ENCODE data around the gene FGF8. TPM values are rescaled to one million over a fixed set of nuclear protein-coding genes. Genes with fewer than 3 reads are reported as not detected.

FGF8 gene
- total and polyA plus RNA-seq, 10 of the 15 experiments (the other 5 are each of a cell fraction or from before 2014, with no cell fraction given): 0.08 to 0.43 (median 0.17) TPM; not detected in 7

DNA sequence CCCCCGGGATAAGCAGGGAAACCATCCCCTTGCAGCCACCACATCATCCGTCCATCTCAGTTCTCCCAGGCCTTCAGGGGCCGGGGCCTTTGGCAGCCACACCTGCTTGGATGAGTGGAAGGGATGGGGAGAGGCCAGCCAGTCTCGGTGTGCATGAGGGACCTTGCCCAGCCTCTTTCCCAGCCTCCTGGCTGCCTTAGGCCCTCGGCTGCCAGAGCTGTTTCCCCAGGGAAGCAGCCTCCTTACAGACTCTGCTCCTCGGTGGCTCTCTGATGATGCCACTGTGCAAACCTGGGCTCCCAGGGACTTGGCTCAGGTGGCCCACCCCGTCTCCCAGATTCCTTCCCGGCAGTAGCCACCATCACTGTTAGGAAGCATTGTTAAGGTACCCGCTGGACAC, 14.7 kb downstream of the FGF8 start (continued):
- TF ChIP-seq ZNF687 (IDR thresholded peaks at IDR 0.05) (no peak), BHLHE40 (IDR thresholded peaks at IDR 0.05; ENCODE audit: borderline replicate concordance in 1 of 2, low read depth in 2 of 2, low read length in 1 of 2) (no peak), BRCA1 (IDR thresholded peaks at IDR 0.05; ENCODE audit: low read depth, low read length) (no peak), BCL11A (IDR thresholded peaks at IDR 0.05; ENCODE audit: low read depth, low read length) (no peak), RUNX3 (IDR thresholded peaks at IDR 0.05; ENCODE audit: low read length) (no peak)

DNA sequence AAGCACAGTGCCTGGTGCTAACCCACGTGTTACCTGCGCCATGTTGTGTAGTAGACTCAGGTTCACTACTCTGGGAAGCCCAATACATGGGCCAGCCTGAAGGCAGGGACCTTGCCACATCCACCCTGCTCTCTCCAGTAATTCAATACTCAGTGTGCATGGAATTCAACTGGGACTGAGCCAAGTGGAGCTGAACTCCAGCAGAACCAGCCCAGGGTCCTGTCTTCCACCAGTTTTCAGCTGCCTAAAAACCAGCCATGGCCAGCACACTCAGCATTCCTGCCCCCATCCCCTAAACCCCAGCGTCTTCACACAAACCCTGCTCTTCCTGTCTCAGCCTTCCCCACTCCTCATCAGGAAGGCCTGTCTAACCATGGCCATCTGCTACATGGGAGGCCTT, 15.4 kb downstream of the FGF8 start:
- Histone ChIP-seq H3K9me3 (replicated peaks; ENCODE audit: control insufficient read depth, insufficient read depth, low read length) (no peaks in the 10 kb centered on the region), H4K20me1 (ENCODE audit: control insufficient read depth, insufficient read depth) (no peaks in the 10 kb centered on the region), H3K27me3 (replicated peaks in 1 of 2; ENCODE audit: control insufficient read depth in 2 of 2, insufficient read depth in 2 of 2, low read length in 1 of 2) (peaks cover 0 to 3% of the 10 kb centered on the region in 2 experiments; a peak in 2 of 4 replicates), H3K4me2 (ENCODE audit: control insufficient read depth, insufficient read depth) (no peak overlapping the region), H3K36me3 (ENCODE audit: control insufficient read depth in 2 of 2, insufficient read depth in 2 of 2, low read length in 1 of 2) (no peaks in the 10 kb centered on the region), H2AFZ (ENCODE audit: control insufficient read depth, low read depth, low read length) (no peak overlapping the region), H3K9ac (ENCODE audit: control insufficient read depth, insufficient read depth, low read length) (no peak overlapping the region), H3K79me2 (ENCODE audit: control insufficient read depth, insufficient read depth, low read length) (no peaks in the 10 kb centered on the region), H3K4me3 (no peak overlapping the region), H3K27ac (ENCODE audit: control insufficient read depth, insufficient read depth) (no peak overlapping the region), H3K4me1 (ENCODE audit: control insufficient read depth, insufficient read depth, low read length) (no peaks in the 10 kb centered on the region)
- POLR2A ChIA-PET: no interaction called here
- intact Hi-C loops (cut with micrococcal nuclease; ENCODE audit: unreplicated experiment) (no loop called here), in situ Hi-C loops (cut with MboI) (no loop called here)
- CTCF ChIA-PET: no interaction called here
- RAD21 ChIA-PET (ENCODE audit: unreplicated experiment): no interaction called here
- WGBS (ENCODE audit: insufficient coverage, insufficient replicate concordance, low lambda C conversion rate, missing lambda C conversion rate): 34% methylated on average over 3 of the region's 3 CpGs
- ATAC-seq (no peak), FAIRE-seq (no peak), DNase-seq (ENCODE audit: low read depth, low spot score) (no peak)
- TF ChIP-seq, protein P1, sequence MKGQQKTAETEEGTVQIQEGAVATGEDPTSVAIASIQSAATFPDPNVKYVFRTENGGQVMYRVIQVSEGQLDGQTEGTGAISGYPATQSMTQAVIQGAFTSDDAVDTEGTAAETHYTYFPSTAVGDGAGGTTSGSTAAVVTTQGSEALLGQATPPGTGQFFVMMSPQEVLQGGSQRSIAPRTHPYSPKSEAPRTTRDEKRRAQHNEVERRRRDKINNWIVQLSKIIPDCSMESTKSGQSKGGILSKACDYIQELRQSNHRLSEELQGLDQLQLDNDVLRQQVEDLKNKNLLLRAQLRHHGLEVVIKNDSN (IDR thresholded peaks at IDR 0.05; ENCODE audit: borderline replicate concordance, extremely low read length, insufficient read depth, low read depth, low read length): no peak
- TF ChIP-seq NR2C1 (IDR thresholded peaks at IDR 0.05) (no peak), BACH1 (IDR thresholded peaks at IDR 0.05; ENCODE audit: borderline replicate concordance) (no peak), NBN (IDR thresholded peaks at IDR 0.05) (no peak), SMAD5 (IDR thresholded peaks at IDR 0.05; ENCODE audit: low read depth) (no peak), IKZF1 (conservative IDR thresholded peaks at IDR 0.05) (no peak), IRF4 (IDR thresholded peaks at IDR 0.05; ENCODE audit: low read depth, low read length) (no peak), SMC3 (IDR thresholded peaks at IDR 0.05; ENCODE audit: borderline replicate concordance, low read length) (no peak), TCF12 (IDR thresholded peaks at IDR 0.05; ENCODE audit: low read depth, low read length) (no peak), EZH2 (IDR thresholded peaks at IDR 0.05; ENCODE audit: borderline replicate concordance, control insufficient read depth, low read depth, low read length) (no peak), ATF7 (IDR thresholded peaks at IDR 0.05; ENCODE audit: low read depth) (no peak), RAD21 (IDR thresholded peaks at IDR 0.05; ENCODE audit: insufficient read depth, low read depth, low read length) (no peak), SMAD1 (IDR thresholded peaks at IDR 0.05; ENCODE audit: low read depth, partially characterized antibody) (no peak)
- SMC1A ChIA-PET (ENCODE audit: uncharacterized antibody, unreplicated experiment): no interaction called here
- BruUV-seq (replicated peaks): no TSS peak
